CD4-positive, alpha-beta T cell treated with Interferon alpha-2 for 1 hour (primary cell): Measurements from ENCODE around the gene PKD2L1.
"Not testable (repeated sequence)": the region's sequence is repeated elsewhere in the genome, so short reads cannot be mapped to it uniquely, and the experiment has no call there.

Experiments
- DNase-seq, 2 donors: peaks; one replicate each; pipeline ENCODE4 v3.0.0-alpha.2; 2020 to 2022

Gene PKD2L1

GRCh38 chr10:100330079-100330478 is at the start of gene PKD2L1:
PKD2L1 (minus strand) TSS chr10:100330228; CDS start chr10:100330103, 125 bp downstream.
- no peak for DNase-seq

- peak in 1 of 2 donors; percentile 14 for DNase-seq
Observed at GRCh38 chr10:100377830-100378229, 47.8 kb upstream of the PKD2L1 start.

- not testable (repeated sequence) for DNase-seq
Observed at GRCh38 chr10:100376656-100377055, 46.6 kb upstream of the PKD2L1 start.

- DNase-seq: not testable (repeated sequence)
Observed at GRCh38 chr10:100374677-100375353, 44.8 kb upstream of the PKD2L1 start.

- no peak for DNase-seq
Observed at GRCh38 chr10:100374200-100374655, 44.2 kb upstream of the PKD2L1 start.

GRCh38 chr10:100373298-100374199 is 43.5 kb upstream of the PKD2L1 start:
- peak; percentile 88 to 90 for DNase-seq

- no peak for DNase-seq
Observed at GRCh38 chr10:100372415-100373297, 42.6 kb upstream of the PKD2L1 start.

- no peak for DNase-seq
Observed at GRCh38 chr10:100371482-100372027, 41.5 kb upstream of the PKD2L1 start.

GRCh38 chr10:100370714-100371481 is 40.9 kb upstream of the PKD2L1 start:
- DNase-seq: peak; percentile 33 to 59

GRCh38 chr10:100368721-100369120 is 38.7 kb upstream of the PKD2L1 start:
- no peak for DNase-seq

GRCh38 chr10:100364735-100365391 is 34.8 kb upstream of the PKD2L1 start:
- no peak for DNase-seq

- no peak for DNase-seq
Observed at GRCh38 chr10:100364175-100364574, 34.1 kb upstream of the PKD2L1 start.

GRCh38 chr10:100362570-100363496 is 32.8 kb upstream of the PKD2L1 start:
- no peak for DNase-seq

- DNase-seq: no peak
Observed at GRCh38 chr10:100360234-100360633, 30.2 kb upstream of the PKD2L1 start.

GRCh38 chr10:100359529-100360150 is 29.6 kb upstream of the PKD2L1 start:
- no peak for DNase-seq

- no peak for DNase-seq
Observed at GRCh38 chr10:100359030-100359432, 29.0 kb upstream of the PKD2L1 start.

- no peak for DNase-seq
Observed at GRCh38 chr10:100357059-100357858, 27.2 kb upstream of the PKD2L1 start.
